GM18867 (cell line): Measurements from ENCODE around the gene NABP1.

ENCODE experiments used
- ATAC-seq: cut with Tn5 transposase; IDR thresholded peaks from one replicate; pipeline ENCODE4 v1.9.1; 2021; ENCODE audit warnings: mild to moderate bottlenecking, moderate library complexity; ENCODE audit not compliant: unreplicated experiment

NABP1 gene

GRCh38 chr2:191703079-191703725 is 25.3 kb downstream of the NABP1 start:
- ATAC-seq, result no peak

GRCh38 chr2:191705084-191705483 is 27.1 kb downstream of the NABP1 start:
- ATAC-seq, result no peak

DNA sequence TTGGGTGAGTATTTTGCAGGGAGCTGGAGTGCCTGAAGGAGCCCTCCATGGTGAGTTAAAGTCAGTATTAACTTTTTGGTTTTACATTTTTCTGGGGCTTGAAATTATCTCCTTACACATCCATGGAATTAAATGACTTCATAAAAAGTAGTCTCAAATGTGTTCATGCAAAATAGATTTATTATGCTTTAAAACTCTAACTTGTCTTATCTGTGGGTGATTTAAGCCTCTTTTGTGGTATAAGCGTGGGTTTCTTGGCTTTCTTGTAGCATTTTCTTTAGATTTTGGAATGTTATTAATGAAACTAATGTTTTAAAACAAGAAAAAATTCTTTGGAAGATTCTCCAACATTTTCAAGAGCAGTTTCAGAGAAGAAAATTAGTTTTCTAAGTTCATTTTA is 27.8 kb downstream of the NABP1 start:
- ATAC-seq, result no peak

DNA sequence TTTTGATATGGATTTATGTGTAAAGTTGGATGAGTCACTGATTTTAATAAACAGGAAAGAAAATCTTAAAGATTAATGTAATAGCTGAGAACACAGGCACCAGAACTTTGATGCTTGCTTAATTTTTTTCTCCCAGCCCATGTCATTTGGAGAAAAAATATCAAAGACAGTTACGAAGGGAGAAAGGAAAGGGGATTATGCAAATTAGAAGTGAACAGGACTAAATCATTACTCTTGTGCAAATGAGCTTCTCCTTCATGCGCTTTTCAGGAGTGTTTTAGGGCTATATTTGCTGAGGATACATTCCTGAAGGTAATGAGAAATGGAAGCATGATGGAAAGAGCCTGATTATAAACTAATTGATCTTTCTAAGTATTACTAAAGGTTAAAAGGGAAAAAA is 28.9 kb downstream of the NABP1 start:
- ATAC-seq, result no peak

DNA sequence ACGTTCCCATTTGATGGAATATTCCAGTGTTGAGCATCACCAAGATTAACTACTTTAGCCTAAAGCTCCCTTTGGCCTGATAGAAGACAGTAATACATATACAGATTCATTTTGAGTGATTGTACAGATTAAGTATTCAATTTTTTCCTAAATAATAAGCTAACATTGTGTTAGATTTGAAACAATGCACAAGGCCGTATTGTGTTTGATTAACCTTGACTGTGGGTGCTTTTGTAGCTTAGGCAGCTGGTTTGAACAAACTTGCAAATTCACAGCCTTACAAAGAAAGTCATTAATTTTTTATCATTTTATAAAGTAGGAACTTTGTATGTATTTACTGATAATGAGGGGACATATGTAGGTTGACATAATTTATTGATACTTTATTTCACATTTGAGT is 29.6 kb downstream of the NABP1 start:
- ATAC-seq, result no peak

- ATAC-seq, result no peak
These were observed 32.5 kb downstream of the NABP1 start for GRCh38 chr2:191710411-191710900.

- ATAC-seq, result no peak
These were observed 33.7 kb downstream of the NABP1 start for GRCh38 chr2:191711621-191712020.

GRCh38 chr2:191713837-191714236 is 35.9 kb downstream of the NABP1 start:
- ATAC-seq, result peak; percentile 49

DNA sequence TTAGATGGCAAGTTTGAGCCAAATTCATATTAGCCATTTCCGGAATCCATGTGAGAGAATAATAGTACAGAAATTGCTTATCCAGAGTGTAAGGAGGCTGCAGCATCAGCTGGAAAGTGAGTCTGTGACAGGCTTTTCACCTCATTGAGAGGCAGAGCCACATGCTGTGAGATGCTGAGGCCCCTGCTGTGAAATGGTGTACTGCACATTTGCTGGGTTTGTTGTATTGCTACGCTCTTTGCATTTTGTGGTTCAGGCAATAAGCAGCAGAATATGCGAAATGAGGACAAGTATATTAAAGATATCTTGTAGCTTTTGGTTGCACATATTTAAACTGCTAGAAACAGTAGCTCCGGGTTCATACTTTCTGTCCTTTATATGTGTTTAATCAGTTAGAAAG is 37.0 kb downstream of the NABP1 start:
- ATAC-seq, result no peak

DNA sequence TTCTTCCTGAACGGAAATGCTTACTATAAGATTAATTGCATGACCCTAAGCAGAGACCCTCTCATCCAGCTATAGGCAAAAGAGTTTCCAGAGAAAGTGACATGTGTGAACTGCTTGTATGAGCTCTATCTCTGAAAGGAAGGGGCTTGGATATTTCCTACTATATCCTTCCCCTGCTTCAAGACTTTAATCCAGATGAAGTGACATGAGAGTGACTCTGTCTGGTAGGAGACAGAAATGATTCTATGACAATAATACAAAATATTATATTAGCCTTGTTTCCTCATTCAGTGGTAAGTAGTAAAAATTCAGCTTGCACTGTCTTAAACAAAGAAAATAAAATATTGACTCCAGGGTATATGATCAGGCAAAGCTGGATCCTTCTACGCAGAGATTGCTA is 37.5 kb downstream of the NABP1 start:
- ATAC-seq, result no peak

GRCh38 chr2:191719261-191719660 is 41.3 kb downstream of the NABP1 start:
- ATAC-seq, result no peak

GRCh38 chr2:191719938-191720337 is 42.0 kb downstream of the NABP1 start:
- ATAC-seq, result no peak

DNA sequence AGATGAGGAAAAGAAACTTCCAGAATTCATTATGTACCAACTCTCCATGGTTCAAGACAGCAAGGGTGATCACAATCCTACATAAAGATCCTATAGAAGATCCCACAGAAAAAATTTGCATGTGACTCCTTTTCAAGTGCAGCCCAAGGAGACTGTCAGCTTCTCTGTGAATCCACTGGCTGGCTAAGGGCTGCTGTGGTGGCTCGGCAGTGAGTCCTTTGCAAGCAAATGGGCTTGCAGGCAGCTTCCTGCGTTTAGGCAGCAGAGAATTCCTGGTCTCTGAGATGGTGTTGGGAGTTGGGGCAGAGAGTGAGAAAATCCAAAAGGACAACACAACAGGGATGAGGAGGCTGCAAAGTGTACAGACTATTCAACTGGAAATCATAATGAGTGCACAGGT is 43.4 kb downstream of the NABP1 start:
- no peak for ATAC-seq

DNA sequence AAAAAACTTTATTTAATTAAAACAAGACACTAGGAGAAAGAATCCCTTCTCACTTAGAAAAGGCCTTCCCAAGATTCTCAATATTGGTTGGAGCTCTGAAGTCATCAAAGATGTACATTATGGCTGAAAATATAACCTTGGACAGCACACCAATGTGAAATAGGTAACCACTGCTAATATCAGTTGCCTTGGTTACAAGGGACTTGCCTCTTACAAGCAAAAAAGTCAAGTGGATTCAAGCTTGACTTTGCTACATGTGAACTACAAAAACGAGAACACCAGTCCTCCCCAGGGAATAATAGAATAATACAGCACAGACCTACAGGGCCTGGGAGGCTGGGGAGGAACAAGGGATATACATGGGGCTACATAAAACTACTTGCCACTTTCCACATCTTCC is 46.1 kb downstream of the NABP1 start:
- no peak for ATAC-seq

GRCh38 chr2:191728750-191729624 is 51.1 kb downstream of the NABP1 start:
- ATAC-seq, result peak; percentile 52

DNA sequence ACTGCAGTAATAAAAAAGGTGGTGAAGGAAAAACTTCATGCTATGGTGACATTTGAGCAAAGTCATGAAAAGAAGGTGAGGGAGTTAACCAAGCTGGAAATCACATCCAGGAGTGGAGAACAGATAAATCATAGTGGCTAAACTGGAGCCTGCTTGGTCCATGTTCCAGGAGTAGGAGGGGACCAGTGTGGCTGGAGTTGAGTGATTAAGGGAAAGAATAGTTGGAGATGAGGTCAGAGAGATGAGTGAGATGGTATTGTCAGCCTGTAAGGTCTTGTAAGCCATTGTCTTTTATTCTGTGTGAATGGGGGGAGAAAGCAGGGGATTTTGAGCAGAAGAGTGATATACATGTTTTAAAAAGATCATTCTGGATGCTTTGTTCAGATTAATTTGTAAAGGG is 52.3 kb downstream of the NABP1 start:
- no peak for ATAC-seq
